IPS DF 19.7 (cell line): Measurements from ENCODE around the gene FCER1A.

ENCODE experiments used
- DNase-seq: peaks from one replicate; pipeline ENCODE4 v3.0.0-alpha.2; 2013; ENCODE audit warnings: low read depth, low spot score

FCER1A gene

GRCh38 chr1:159302095-159302494 is at the start of gene FCER1A:
TSS of gene FCER1A (plus strand) at chr1:159302336. CDS start at chr1:159302365, 29 bp downstream.
- DNase-seq: no peak

DNA sequence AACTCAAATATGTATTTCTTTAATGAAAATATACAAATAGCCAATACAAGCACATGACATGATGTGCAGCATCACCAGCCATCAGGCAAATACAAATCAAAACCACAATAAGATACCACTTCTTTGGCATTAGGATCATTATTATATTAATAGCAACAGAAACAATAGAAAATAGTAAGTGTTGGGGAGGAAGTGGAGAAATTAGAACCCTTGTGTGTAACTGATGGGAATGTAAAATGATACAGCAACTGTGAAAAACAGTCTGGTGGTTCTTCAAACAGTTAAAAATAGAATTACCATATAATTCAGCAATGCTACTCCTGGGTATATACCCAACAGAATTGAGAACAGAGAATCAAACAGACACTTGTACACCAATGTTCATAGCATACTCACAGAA is 40.8 kb upstream of the FCER1A start:
- no peak for DNase-seq

GRCh38 chr1:159261721-159262494 is 40.2 kb upstream of the FCER1A start:
- no peak for DNase-seq

DNA sequence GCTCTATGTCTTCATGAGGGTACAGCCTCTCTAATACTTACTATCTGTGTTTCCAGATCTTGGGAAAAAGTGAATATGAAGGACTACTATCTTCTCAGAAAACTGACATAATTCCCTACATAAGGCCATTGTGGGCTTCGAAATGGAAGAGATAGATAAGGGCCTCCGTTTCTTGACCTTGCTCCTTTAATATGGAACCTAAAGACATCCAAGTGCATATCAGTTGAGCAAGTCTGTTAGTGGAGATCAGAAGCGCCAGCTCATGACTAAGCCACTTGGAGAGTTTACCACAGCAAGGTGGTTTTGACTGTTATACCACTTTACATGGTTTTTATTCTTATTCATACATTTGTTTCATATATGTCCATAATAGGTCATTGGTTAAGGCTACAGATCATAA is 35.3 kb upstream of the FCER1A start:
- no peak for DNase-seq

DNA sequence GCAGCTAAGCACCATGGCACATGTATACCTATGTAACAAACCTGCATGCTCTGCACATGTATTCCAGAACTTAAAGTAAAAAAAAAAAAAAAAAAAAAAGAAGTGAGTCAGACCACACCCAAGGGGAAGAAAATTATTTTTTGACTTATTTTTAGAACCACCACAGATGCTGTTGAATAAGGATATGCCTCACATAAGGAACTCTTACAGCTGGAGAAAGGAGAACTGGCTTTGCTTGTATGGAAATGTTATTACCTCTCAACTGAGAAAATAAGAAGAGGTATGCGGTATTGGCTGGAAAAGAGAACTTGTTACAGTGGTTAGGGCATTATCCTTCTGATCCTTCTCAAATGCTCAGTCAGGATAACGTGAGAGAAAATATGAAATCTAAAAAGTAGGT is 27.5 kb upstream of the FCER1A start:
- no peak for DNase-seq

GRCh38 chr1:159275891-159276290 is 26.2 kb upstream of the FCER1A start:
- DNase-seq: no peak

GRCh38 chr1:159279773-159280172 is 22.4 kb upstream of the FCER1A start:
- DNase-seq: no peak

- DNase-seq: no peak
These were observed 20.0 kb upstream of the FCER1A start for GRCh38 chr1:159282118-159282517.

DNA sequence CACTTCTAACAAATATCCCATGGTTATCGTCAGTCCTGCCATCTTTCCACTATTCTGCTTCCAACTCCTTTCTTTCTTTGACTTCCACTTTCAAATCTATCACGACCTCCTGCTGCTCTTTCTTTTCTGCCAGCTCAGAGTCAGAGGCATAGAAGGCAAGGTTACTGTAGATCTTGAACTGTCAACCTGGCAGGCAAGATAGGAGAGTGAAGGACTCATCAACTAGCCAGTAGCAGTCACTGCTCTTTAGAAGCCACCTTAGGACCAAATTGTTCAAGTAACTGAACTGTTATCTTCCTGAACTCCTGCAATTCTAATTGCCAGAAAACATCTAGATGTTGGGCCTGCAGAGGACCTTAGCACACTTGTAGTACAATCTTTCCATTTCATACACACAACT is 13.1 kb upstream of the FCER1A start:
- DNase-seq: no peak

DNA sequence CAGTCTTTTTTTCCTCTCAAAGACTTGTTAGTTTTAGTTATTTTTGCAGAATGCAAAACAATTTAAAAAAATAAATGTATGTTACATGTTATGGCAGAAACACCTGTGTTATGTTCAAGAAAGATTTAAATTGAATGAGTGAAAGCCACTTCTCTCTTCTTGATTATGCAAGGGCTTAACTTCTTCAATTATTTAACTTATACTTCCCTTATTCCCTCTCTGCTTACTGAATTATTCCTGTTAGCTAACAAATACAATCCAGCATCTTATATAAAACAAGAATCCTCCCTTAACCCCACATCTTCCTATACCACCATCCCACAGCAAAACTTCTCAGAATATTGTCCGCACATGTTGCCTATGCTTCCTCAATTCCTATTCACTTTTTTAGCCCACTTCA is 10.7 kb upstream of the FCER1A start:
- no peak for DNase-seq

DNA sequence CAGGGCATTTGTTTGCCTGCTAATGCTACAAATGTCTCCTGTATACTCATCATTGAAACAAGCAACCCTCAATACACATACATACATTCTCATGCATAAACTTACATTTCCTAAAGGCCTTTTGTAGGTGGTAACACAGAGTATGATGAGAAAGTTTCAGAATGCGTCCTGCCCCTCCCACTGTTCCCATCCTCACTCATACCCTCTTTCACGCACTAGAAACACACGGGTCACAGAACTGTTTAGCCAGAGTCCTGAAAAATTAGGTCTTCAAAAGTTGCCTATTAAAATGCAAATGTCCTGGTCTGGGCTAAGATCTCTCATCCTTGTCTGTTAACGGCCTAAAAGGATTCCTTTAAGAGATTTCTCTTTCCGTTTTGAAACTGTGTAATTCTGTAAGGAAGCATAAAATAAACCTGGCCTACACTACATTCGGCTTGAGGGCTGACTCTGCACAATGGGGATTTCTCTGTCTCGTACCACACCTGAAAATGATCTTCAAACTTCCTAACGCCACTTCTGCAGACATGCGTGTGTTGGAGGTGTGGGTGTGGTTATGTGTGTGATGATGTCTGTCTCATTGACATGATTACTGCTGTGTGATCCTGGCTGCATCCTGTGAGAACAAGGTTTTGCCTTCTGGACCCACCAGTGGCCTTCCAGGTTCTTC is 5.3 kb upstream of the FCER1A start:
- no peak for DNase-seq

DNA sequence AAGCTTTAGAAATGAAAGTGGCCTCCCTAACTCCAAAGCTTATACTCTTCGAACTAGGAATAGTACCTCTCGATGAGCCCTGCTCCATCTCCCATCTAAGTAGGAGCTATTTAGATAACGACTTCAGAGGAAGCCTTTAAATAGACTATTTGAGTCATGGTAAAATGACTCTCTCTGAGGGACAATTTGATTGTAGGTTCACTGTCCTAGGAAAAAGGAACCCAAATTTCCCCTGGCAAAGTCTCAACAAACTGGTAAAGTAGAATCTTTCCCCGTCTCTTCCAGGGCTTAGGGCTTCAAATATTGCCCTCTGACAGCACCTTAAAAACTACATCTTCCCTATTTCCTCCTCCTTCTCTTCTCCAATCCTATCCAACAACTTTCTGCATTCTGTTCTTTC is 2.0 kb upstream of the FCER1A start:
- no peak for DNase-seq

DNA sequence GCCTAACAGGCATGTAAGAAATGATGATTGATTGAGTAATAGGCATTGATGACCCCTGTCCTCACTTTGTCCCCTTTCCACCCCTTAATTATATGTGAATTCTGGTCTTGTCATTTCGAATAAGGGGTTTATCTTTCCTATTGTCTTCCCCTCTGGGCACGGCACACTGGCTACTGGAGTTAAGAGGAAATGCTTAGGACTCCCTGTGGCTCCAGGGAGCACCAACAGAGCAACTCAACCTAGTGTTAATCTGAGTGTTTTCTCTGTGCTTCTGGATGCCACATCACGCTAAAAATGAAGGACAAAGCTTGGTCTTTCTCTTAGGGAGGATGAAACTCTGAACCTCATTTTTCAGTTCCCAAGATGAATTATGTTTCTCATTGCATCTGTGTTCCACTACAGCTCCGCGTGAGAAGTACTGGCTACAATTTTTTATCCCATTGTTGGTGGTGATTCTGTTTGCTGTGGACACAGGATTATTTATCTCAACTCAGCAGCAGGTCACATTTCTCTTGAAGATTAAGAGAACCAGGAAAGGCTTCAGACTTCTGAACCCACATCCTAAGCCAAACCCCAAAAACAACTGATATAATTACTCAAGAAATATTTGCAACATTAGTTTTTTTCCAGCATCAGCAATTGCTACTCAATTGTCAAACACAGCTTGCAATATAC is 5.3 kb downstream of the FCER1A start:
- DNase-seq: peak; percentile 12

DNA sequence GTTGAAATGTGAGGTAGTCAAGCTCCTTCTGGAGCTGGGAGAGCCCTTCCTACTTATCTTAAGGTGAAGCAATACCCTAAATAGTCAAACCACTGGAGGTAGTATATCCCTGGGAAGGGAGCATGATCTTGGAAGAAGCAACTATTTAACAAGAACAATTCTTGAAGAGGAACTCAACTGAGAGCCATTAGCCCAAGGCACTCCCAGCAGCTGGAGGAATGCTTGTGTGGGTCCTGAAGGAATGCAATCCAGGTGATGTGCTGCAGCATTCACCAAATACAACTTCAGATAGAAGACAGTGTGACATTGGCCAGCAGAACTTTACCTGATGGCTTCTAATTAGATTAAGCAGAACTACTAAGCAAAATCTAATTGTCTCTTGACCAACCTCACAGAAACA is 9.5 kb downstream of the FCER1A start:
- no peak for DNase-seq

GRCh38 chr1:159315381-159315780 is 13.2 kb downstream of the FCER1A start:
- no peak for DNase-seq

- no peak for DNase-seq
These were observed 16.8 kb downstream of the FCER1A start for GRCh38 chr1:159318784-159319551.

GRCh38 chr1:159334797-159335196 is 32.7 kb downstream of the FCER1A start:
- no peak for DNase-seq

DNA sequence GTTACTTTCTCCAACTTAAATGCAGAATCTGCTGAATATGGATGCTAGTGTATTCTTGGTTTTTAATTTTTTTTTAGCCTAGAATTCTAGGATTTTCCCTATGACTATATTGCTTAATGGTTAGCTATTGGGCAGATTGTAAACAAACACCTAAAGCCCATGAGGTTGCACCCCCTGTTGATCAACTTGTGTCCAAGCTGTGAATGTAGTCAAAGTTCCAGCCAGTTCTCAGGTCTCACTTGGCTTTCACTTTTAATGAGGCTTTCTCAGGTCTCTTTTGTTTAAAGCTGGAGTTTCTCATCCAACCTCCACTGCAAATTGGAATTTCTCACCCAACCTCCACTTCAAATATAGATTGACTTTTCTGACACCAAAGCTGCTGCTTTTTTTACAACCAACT is 35.9 kb downstream of the FCER1A start:
- DNase-seq: no peak

- no peak for DNase-seq
These were observed 37.4 kb downstream of the FCER1A start for GRCh38 chr1:159339536-159339935.

- DNase-seq: no peak
These were observed 39.6 kb downstream of the FCER1A start for GRCh38 chr1:159341736-159342135.

GRCh38 chr1:159342761-159343425 is 40.8 kb downstream of the FCER1A start:
- DNase-seq: no peak
